GM12878 (cell line): ENCODE data around the gene PCSK6.

Experiments
- CTCF ChIP-seq, 3 experiments: IDR thresholded peaks in 2 of 3; conservative IDR thresholded peaks in 1 of 3; 2 replicates each; pipeline ENCODE4 v1.5.1; 2011; ENCODE audit warnings: low read depth in 3 of 3, low read length in 3 of 3, mild to moderate bottlenecking in 3 of 3, control low read depth in 2 of 3, moderate library complexity in 2 of 3, inconsistent platforms in 1 of 3, mixed read lengths in 1 of 3; ENCODE audit not compliant: control insufficient read depth in 2 of 3, insufficient read depth in 1 of 3; ENCODE audit errors: extremely low read depth in 1 of 3
- SP1 ChIP-seq: IDR thresholded peaks from one replicate; pipeline ENCODE4 v1.6.1; 2011; ENCODE audit warnings: low read depth, low read length

- no peak for TF ChIP-seq CTCF (IDR thresholded peaks at IDR 0.05 in 2 of 3, conservative IDR thresholded peaks at IDR 0.05 in 1 of 3; ENCODE audit: control insufficient read depth in 2 of 3, extremely low read depth in 1 of 3, insufficient read depth in 1 of 3, low read depth in 3 of 3, low read length in 3 of 3)
- no peak for TF ChIP-seq SP1
Measured at GRCh38 chr15:101538177-101538576, 48.7 kb upstream of the PCSK6 start.
